K562 (cell line): ENCODE results near the gene CALB2. TPM values are rescaled to one million over a fixed set of nuclear protein-coding genes. Genes with fewer than 3 reads are reported as not detected.

Experiments
- CSDE1 ChIP-seq, 2 experiments: fragments of 450-650 bp; IDR thresholded peaks; 2 replicates each; pipeline ENCODE4 v1.6.1; 2016; ENCODE audit warnings: mild to moderate bottlenecking in 1 of 2
- HEY1 ChIP-seq: fragments of 250-450 bp; sonication (Bioruptor Pico); IDR thresholded peaks from 2 replicates; pipeline ENCODE4 v1.5.0; 2020; ENCODE audit warnings: mild to moderate bottlenecking, moderate library complexity, borderline replicate concordance
- MCM5 ChIP-seq: fragments of 450-650 bp; IDR thresholded peaks from 2 replicates; pipeline ENCODE4 v1.6.1; 2016; ENCODE audit warnings: low read depth
- MEIS2 ChIP-seq: fragments of 450-650 bp; IDR thresholded peaks from 2 replicates; pipeline ENCODE4 v1.6.1; 2014; ENCODE audit warnings: mild to moderate bottlenecking; ENCODE audit not compliant: partially characterized antibody
- MYC ChIP-seq, 2 experiments: fragments of 250-450 bp in 1 of 2; sonication (Bioruptor Pico) in 1 of 2; IDR thresholded peaks; 2 replicates each; pipeline versions ENCODE4 v1.5.1 to v1.6.1; 2012 to 2021; ENCODE audit warnings: low read depth in 2 of 2, borderline replicate concordance in 1 of 2, improper control_type of control experiment in 1 of 2, low read length in 1 of 2, mild to moderate bottlenecking in 1 of 2, moderate library complexity in 1 of 2
- NR2C2 ChIP-seq, 2 experiments: fragments of 200-800 bp in 1 of 2; sonication (Bioruptor generic) in 1 of 2; sonication (generic) in 1 of 2; formaldehyde crosslinking in 1 of 2; IDR thresholded peaks; 2 replicates each; pipeline versions ENCODE4 v1.6.1 to v1.8.0; 2016 to 2022; ENCODE audit warnings: mild to moderate bottlenecking in 1 of 2, missing compliant biosample characterization in 1 of 2, missing genetic modification characterization in 1 of 2, missing genetic modification reagents in 1 of 2
- ZNF764 ChIP-seq: fragments of 250-450 bp; sonication (Bioruptor Pico); IDR thresholded peaks from 2 replicates; pipeline ENCODE4 v1.4.0; 2020; ENCODE audit warnings: low read depth, mild to moderate bottlenecking, moderate library complexity
- polyA plus RNA-seq, 8 experiments: library from polyadenylated mRNA; depleted of rRNA in 4 of 8; stranded (reverse) in 5 of 8; unstranded in 3 of 8; fragments of >200 nt; fragmentation: Nextera tagmentation in 2 of 8; fragmentation: Illumina TruSeq in 1 of 8; extraction: Ambion mirVana in 2 of 8; extraction: Trizol in 1 of 8; gene quantifications; 2 replicates each; pipeline versions ENCODE4 v1.2.1 to v1.2.3, GENCODE V29; 2011 to 2014; ENCODE audit warnings: inconsistent platforms in 1 of 8, missing spikeins in 1 of 8
- total RNA-seq, 7 experiments: library from RNA; depleted of rRNA in 6 of 7; stranded (reverse); fragments of >200 nt in 6 of 7; fragmentation: Illumina TruSeq in 2 of 7; extraction: Trizol in 2 of 7; gene quantifications; 2 replicates each; pipeline versions ENCODE4 v1.2.1 to v1.2.3, GENCODE V29; 2011 to 2021; ENCODE audit warnings: low replicate concordance in 1 of 7
- TF ChIP-seq, protein P1 (sequence below): fragments of 250-450 bp; sonication (Bioruptor Pico); IDR thresholded peaks from 2 replicates; pipeline ENCODE4 v1.4.0; 2020
- TF ChIP-seq, protein P2 (sequence below), 2 experiments: fragments of 200-800 bp in 1 of 2; sonication (Bioruptor generic) in 1 of 2; sonication (generic) in 1 of 2; formaldehyde crosslinking in 1 of 2; IDR thresholded peaks in 1 of 2; conservative IDR thresholded peaks in 1 of 2; 2 replicates each; pipeline versions ENCODE4 v1.5.0 to v1.6.1; 2016 to 2020; ENCODE audit warnings: missing compliant biosample characterization in 1 of 2, missing genetic modification characterization in 1 of 2, missing genetic modification reagents in 1 of 2
- TF ChIP-seq, protein P3 (sequence below): fragments of 200-800 bp; sonication (Bioruptor generic); IDR thresholded peaks from 2 replicates; pipeline ENCODE4 v1.6.1; 2017; ENCODE audit warnings: missing genetic modification characterization, missing compliant biosample characterization
- TF ChIP-seq, protein P4 (sequence below), 2 experiments: fragments of 450-650 bp; formaldehyde crosslinking in 1 of 2; IDR thresholded peaks; 2 replicates each; pipeline versions ENCODE4 v1.4.0 to v1.6.1; 2014 to 2020; ENCODE audit warnings: mild to moderate bottlenecking in 2 of 2, borderline replicate concordance in 1 of 2, low read depth in 1 of 2
- TF ChIP-seq, protein P5 (sequence below): fragments of 450-650 bp; formaldehyde crosslinking; IDR thresholded peaks from 2 replicates; pipeline ENCODE4 v1.4.0; 2022; ENCODE audit warnings: missing genetic modification characterization

CALB2 gene
- total and polyA plus RNA-seq, 9 of the 15 experiments (the other 6 are each of a cell fraction or from before 2014, with no cell fraction given), result not detected

DNA sequence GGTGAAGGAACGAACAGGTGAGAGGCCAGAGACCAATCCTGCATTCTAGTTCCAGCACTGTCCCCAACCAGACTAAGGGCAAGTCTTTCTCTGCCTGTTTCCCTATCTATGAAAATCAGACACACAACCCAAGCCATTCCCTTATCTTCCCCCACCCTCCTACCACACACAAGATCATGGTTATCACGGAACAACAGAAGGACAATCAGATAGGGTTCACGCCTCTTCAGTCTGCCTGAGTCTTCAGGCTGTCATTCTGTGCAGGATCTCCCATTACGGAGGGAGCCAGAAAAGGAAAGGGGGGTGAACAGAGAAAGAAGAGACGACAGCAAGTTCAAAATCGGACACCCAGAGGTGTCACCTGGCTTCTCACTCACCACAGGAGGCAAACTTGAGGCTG is 72.2 kb downstream of the CALB2 start (continued):
- TF ChIP-seq, protein P1, sequence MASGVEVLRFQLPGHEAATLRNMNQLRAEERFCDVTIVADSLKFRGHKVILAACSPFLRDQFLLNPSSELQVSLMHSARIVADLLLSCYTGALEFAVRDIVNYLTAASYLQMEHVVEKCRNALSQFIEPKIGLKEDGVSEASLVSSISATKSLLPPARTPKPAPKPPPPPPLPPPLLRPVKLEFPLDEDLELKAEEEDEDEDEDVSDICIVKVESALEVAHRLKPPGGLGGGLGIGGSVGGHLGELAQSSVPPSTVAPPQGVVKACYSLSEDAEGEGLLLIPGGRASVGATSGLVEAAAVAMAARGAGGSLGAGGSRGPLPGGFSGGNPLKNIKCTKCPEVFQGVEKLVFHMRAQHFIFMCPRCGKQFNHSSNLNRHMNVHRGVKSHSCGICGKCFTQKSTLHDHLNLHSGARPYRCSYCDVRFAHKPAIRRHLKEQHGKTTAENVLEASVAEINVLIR, result no peak
- no peak for TF ChIP-seq NR2C2 (CRISPR knock-in tag; IDR thresholded peaks at IDR 0.05)
- peak; percentile 30; the same call in 1 of the 2 replicates for TF ChIP-seq NR2C2 (tag; IDR thresholded peaks at IDR 0.05)
- TF ChIP-seq CSDE1 (IDR thresholded peaks at IDR 0.05), result no peak
- TF ChIP-seq, protein P2, sequence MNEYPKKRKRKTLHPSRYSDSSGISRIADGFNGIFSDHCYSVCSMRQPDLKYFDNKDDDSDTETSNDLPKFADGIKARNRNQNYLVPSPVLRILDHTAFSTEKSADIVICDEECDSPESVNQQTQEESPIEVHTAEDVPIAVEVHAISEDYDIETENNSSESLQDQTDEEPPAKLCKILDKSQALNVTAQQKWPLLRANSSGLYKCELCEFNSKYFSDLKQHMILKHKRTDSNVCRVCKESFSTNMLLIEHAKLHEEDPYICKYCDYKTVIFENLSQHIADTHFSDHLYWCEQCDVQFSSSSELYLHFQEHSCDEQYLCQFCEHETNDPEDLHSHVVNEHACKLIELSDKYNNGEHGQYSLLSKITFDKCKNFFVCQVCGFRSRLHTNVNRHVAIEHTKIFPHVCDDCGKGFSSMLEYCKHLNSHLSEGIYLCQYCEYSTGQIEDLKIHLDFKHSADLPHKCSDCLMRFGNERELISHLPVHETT (CRISPR knock-in tag; conservative IDR thresholded peaks at IDR 0.05 in 1 of 2, IDR thresholded peaks at IDR 0.05 in 1 of 2), result peak in 1 of 2 experiments; percentile 76; a peak in 2 of 4 replicates
- TF ChIP-seq, protein P3, sequence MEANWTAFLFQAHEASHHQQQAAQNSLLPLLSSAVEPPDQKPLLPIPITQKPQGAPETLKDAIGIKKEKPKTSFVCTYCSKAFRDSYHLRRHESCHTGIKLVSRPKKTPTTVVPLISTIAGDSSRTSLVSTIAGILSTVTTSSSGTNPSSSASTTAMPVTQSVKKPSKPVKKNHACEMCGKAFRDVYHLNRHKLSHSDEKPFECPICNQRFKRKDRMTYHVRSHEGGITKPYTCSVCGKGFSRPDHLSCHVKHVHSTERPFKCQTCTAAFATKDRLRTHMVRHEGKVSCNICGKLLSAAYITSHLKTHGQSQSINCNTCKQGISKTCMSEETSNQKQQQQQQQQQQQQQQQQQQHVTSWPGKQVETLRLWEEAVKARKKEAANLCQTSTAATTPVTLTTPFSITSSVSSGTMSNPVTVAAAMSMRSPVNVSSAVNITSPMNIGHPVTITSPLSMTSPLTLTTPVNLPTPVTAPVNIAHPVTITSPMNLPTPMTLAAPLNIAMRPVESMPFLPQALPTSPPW (CRISPR knock-in tag), result peak; percentile 78; the same call in 1 of the 2 replicates
- no peak for TF ChIP-seq ZNF764 (CRISPR knock-in tag)
- peak; percentile 69 for TF ChIP-seq MEIS2
- TF ChIP-seq MYC (IDR thresholded peaks at IDR 0.05; ENCODE audit: low read depth, low read length), result 0 out of 2 replicates have a peak, but pooled peaks have one; percentile 28
- no peak for TF ChIP-seq MYC (CRISPR knock-in tag; IDR thresholded peaks at IDR 0.05; ENCODE audit: borderline replicate concordance, low read depth)
- TF ChIP-seq MCM5, result no peak
- TF ChIP-seq, protein P4, sequence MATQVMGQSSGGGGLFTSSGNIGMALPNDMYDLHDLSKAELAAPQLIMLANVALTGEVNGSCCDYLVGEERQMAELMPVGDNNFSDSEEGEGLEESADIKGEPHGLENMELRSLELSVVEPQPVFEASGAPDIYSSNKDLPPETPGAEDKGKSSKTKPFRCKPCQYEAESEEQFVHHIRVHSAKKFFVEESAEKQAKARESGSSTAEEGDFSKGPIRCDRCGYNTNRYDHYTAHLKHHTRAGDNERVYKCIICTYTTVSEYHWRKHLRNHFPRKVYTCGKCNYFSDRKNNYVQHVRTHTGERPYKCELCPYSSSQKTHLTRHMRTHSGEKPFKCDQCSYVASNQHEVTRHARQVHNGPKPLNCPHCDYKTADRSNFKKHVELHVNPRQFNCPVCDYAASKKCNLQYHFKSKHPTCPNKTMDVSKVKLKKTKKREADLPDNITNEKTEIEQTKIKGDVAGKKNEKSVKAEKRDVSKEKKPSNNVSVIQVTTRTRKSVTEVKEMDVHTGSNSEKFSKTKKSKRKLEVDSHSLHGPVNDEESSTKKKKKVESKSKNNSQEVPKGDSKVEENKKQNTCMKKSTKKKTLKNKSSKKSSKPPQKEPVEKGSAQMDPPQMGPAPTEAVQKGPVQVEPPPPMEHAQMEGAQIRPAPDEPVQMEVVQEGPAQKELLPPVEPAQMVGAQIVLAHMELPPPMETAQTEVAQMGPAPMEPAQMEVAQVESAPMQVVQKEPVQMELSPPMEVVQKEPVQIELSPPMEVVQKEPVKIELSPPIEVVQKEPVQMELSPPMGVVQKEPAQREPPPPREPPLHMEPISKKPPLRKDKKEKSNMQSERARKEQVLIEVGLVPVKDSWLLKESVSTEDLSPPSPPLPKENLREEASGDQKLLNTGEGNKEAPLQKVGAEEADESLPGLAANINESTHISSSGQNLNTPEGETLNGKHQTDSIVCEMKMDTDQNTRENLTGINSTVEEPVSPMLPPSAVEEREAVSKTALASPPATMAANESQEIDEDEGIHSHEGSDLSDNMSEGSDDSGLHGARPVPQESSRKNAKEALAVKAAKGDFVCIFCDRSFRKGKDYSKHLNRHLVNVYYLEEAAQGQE (IDR thresholded peaks at IDR 0.05; ENCODE audit: borderline replicate concordance), result no peak; the same call in 1 of the 2 replicates
- TF ChIP-seq, protein P4 (CRISPR knock-in tag; IDR thresholded peaks at IDR 0.05; ENCODE audit: low read depth), result no peak
- TF ChIP-seq HEY1, result peak; percentile 95; the same call in 1 of the 2 replicates
- TF ChIP-seq, protein P5, sequence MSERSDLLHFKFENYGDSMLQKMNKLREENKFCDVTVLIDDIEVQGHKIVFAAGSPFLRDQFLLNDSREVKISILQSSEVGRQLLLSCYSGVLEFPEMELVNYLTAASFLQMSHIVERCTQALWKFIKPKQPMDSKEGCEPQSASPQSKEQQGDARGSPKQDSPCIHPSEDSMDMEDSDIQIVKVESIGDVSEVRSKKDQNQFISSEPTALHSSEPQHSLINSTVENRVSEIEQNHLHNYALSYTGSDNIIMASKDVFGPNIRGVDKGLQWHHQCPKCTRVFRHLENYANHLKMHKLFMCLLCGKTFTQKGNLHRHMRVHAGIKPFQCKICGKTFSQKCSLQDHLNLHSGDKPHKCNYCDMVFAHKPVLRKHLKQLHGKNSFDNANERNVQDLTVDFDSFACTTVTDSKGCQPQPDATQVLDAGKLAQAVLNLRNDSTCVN (CRISPR knock-in tag), result no peak; the same call in 1 of the 2 replicates
